Endothelial cell of umbilical vein (primary cell): ENCODE measurements around the gene GPR137. TPM values are rescaled to one million over a fixed set of nuclear protein-coding genes. Genes with fewer than 3 reads are reported as not detected.

Experiments used
- BruUV-seq: library from RNA; stranded (reverse); fragments of 400-500 nt; replicated peaks from 2 replicates; lab custom pipeline; 2021; lab: Mats Ljungman, UMichigan
- CTCF ChIA-PET: fragments of 300-600, 350-600 bp; sonication (Branson Sonifier 250); formaldehyde crosslinking; loops from one replicate; lab custom pipeline; 2021; ENCODE audit warnings: antibody characterized with exemption, inconsistent platforms; lab: Charles Lee
- POLR2A ChIA-PET: fragments of 300-600, 350-600 bp; sonication (Branson Sonifier 250); formaldehyde crosslinking; loops from one replicate; lab custom pipeline; 2021; ENCODE audit warnings: antibody characterized with exemption, inconsistent platforms; lab: Charles Lee
- DNase-seq: peaks from one replicate; pipeline ENCODE4 v3.0.0-alpha.2; 2011; ENCODE audit warnings: low read depth, low spot score
- FAIRE-seq: peaks from 2 replicates; lab custom pipeline; 2011; peaks lifted over from hg19 to GRCh38; lab: Jason Lieb, UNC
- H2AFZ ChIP-seq: 2 replicates; pipeline ENCODE4 v1.6.0; 2012; ENCODE audit warnings: low read depth, low read length, control low read depth, inconsistent platforms
- H3K27ac ChIP-seq: 2 replicates; pipeline ENCODE4 v1.5.1; 2011; ENCODE audit warnings: low read depth, mild to moderate bottlenecking, control low read depth, low read length, moderate library complexity; ENCODE audit not compliant: insufficient read depth
- H3K27me3 ChIP-seq, 2 experiments: 2 replicates each; pipeline versions ENCODE4 v1.6.0 to v1.6.1; 2011; ENCODE audit warnings: low read length in 2 of 2, mixed read lengths in 1 of 2; ENCODE audit not compliant: control insufficient read depth in 2 of 2, insufficient read depth in 2 of 2
- H3K36me3 ChIP-seq, 2 experiments: 2 replicates in 1 of 2; 3 replicates in 1 of 2; pipeline ENCODE4 v1.5.1; 2011; ENCODE audit warnings: low read length in 2 of 2, mild to moderate bottlenecking in 1 of 2, moderate library complexity in 1 of 2; ENCODE audit not compliant: control insufficient read depth in 2 of 2, insufficient read depth in 2 of 2; ENCODE audit errors: extremely low read depth in 1 of 2
- H3K4me1 ChIP-seq: 3 replicates; pipeline ENCODE4 v1.5.1; 2011; ENCODE audit warnings: mild to moderate bottlenecking, low read length; ENCODE audit not compliant: control insufficient read depth, insufficient read depth; ENCODE audit errors: extremely low read depth
- H3K4me2 ChIP-seq: 2 replicates; pipeline ENCODE4 v1.6.1; 2011; ENCODE audit warnings: low read length, control low read depth, mixed read lengths; ENCODE audit not compliant: insufficient read depth
- H3K4me3 ChIP-seq, 3 experiments: fragments of 200-600 bp in 1 of 3; sonication (generic), shearing (Covaris generic) in 1 of 3; replicated peaks in 1 of 3; 2 replicates each; pipeline ENCODE4 v1.5.1; 2011 to 2016; ENCODE audit warnings: control low read depth in 3 of 3, low read length in 3 of 3, mild to moderate bottlenecking in 2 of 3, inconsistent platforms in 1 of 3, low read depth in 1 of 3, moderate library complexity in 1 of 3; ENCODE audit not compliant: insufficient read depth in 1 of 3
- H3K79me2 ChIP-seq: 2 replicates; pipeline ENCODE4 v1.6.0; 2012; ENCODE audit warnings: low read length, inconsistent platforms; ENCODE audit not compliant: control insufficient read depth, insufficient read depth
- H3K9ac ChIP-seq: replicated peaks from 2 replicates; pipeline ENCODE3; 2011; ENCODE audit warnings: low read length, control low read depth; ENCODE audit not compliant: insufficient read depth; ENCODE audit errors: extremely low read depth
- H3K9me1 ChIP-seq: replicated peaks from 3 replicates; pipeline ENCODE4 v1.6.0; 2011; ENCODE audit warnings: mild to moderate bottlenecking, low read length; ENCODE audit not compliant: control insufficient read depth, insufficient read depth; ENCODE audit errors: extremely low read depth
- H3K9me3 ChIP-seq: replicated peaks from 2 replicates; pipeline ENCODE4 v1.5.1; 2012; ENCODE audit warnings: low read length, inconsistent platforms; ENCODE audit not compliant: control insufficient read depth, insufficient read depth
- H4K20me1 ChIP-seq: replicated peaks from 2 replicates; pipeline ENCODE3; 2011; ENCODE audit warnings: mild to moderate bottlenecking, low read length; ENCODE audit not compliant: control insufficient read depth, insufficient read depth; ENCODE audit errors: extremely low read depth
- CTCF ChIP-seq, 2 donors: IDR thresholded peaks; 1 replicate in 1 of 2; 2 replicates in 1 of 2; pipeline ENCODE4 v1.5.1; 2011; ENCODE audit warnings: low read length in 2 of 2, mild to moderate bottlenecking in 2 of 2, moderate library complexity in 2 of 2, control low read depth in 1 of 2, inconsistent platforms in 1 of 2, low read depth in 1 of 2; ENCODE audit not compliant: insufficient read depth in 1 of 2; ENCODE audit errors: extremely low read depth in 1 of 2
- EZH2 ChIP-seq: IDR thresholded peaks from 2 replicates; pipeline ENCODE4 v1.6.1; 2012; ENCODE audit warnings: borderline replicate concordance, low read depth, mild to moderate bottlenecking, moderate library complexity, low read length, inconsistent platforms; ENCODE audit not compliant: severe bottlenecking
- FOS ChIP-seq: IDR thresholded peaks from 2 replicates; pipeline ENCODE4 v1.6.1; 2011; ENCODE audit warnings: mild to moderate bottlenecking, low read length, moderate library complexity, borderline replicate concordance; ENCODE audit not compliant: insufficient read depth
- GATA2 ChIP-seq: IDR thresholded peaks from 2 replicates; pipeline ENCODE4 v1.7.0; 2011; ENCODE audit warnings: low read depth, mild to moderate bottlenecking, moderate library complexity, mixed read lengths, low read length; ENCODE audit not compliant: insufficient read length, insufficient read depth
- JUN ChIP-seq: IDR thresholded peaks from 2 replicates; pipeline ENCODE4 v1.6.1; 2011; ENCODE audit warnings: borderline replicate concordance, low read depth; ENCODE audit not compliant: insufficient read length, insufficient read depth
- MAX ChIP-seq: IDR thresholded peaks from 2 replicates; pipeline ENCODE4 v1.6.1; 2011; ENCODE audit not compliant: insufficient read depth, insufficient read length
- MYC ChIP-seq: IDR thresholded peaks from one replicate; pipeline ENCODE4 v1.6.1; 2011; ENCODE audit warnings: mild to moderate bottlenecking, low read depth, low read length
- POLR2A ChIP-seq: IDR thresholded peaks from 2 replicates; pipeline ENCODE4 v1.6.1; 2012; ENCODE audit warnings: low read depth, mild to moderate bottlenecking, control low read depth, low read length
- POLR2AphosphoS5 ChIP-seq: IDR thresholded peaks from 2 replicates; pipeline ENCODE4 v1.6.1; 2012; ENCODE audit warnings: low read depth, mild to moderate bottlenecking, control low read depth, low read length, moderate library complexity; ENCODE audit not compliant: insufficient read depth
- dilution Hi-C: fragments of 300-500 bp; cut with MboI; formaldehyde crosslinking; loops from one replicate; pipeline ENCODE4 v1.15.0; 2019; ENCODE audit warnings: low sequenced_read_pairs; ENCODE audit not compliant: extremely low pct_ligation_motif_present
- intact Hi-C: fragments of 100-400 bp; cut with micrococcal nuclease; formaldehyde crosslinking; loops from one replicate; pipeline ENCODE4 v1.10.0; 2022
- polyA plus RNA-seq, 4 experiments: library from polyadenylated mRNA; depleted of rRNA in 3 of 4; stranded (reverse) in 3 of 4; unstranded in 1 of 4; fragments of >200 nt; gene quantifications; 2 replicates each; pipeline versions ENCODE4 v1.2.1 to v1.2.3, GENCODE V29; 2011 to 2012; ENCODE audit warnings: missing spikeins in 1 of 4
- total RNA-seq: library from RNA; stranded (reverse); gene quantifications from 2 replicates; pipeline ENCODE4 v1.2.3, GENCODE V29; 2021

Gene GPR137
- total and polyA plus RNA-seq, 2 donors (not counting 3 experiments of a cell fraction or from before 2014, with no cell fraction given) = 40.9 to 42.5 TPM

- intact Hi-C loops = no loop called here
Measured at GRCh38 chr11:64259533-64260067, 26.0 kb upstream of the GPR137 start.

More at GRCh38 chr11:64259533-64260067, 26.0 kb upstream of the GPR137 start:
- no peak overlapping the region for H3K4me2 ChIP-seq
- H3K27me3 ChIP-seq = no peaks in the 10 kb centered on the region
- peaks cover 3% of the 10 kb centered on the region for H3K79me2 ChIP-seq
- dilution Hi-C loops = no loop called here
- CTCF ChIA-PET = no interaction called here
- H3K27ac ChIP-seq = no peak overlapping the region
- H3K4me1 ChIP-seq = peaks cover 15% of the 10 kb centered on the region
- POLR2A ChIA-PET = no interaction called here
- no peaks in the 10 kb centered on the region for H4K20me1 ChIP-seq
- peaks cover 18 to 44% of the 10 kb centered on the region in 2 experiments for H3K36me3 ChIP-seq
- TF ChIP-seq CTCF (IDR thresholded peaks at IDR 0.05; ENCODE audit: extremely low read depth in 1 of 2, insufficient read depth in 1 of 2, low read depth in 1 of 2, low read length in 2 of 2) (no peak), JUN (no peak), POLR2AphosphoS5 (no peak), MYC (no peak), GATA2 (no peak), EZH2 (no peak), MAX (no peak), FOS (no peak), POLR2A (no peak)
- no peak overlapping the region for H3K9ac ChIP-seq
- DNase-seq = no peak
- H3K9me1 ChIP-seq = no peaks in the 10 kb centered on the region
- H3K9me3 ChIP-seq = no peaks in the 10 kb centered on the region
- no TSS peak for BruUV-seq
- H2AFZ ChIP-seq = no peak overlapping the region
- H3K4me3 ChIP-seq = no peak overlapping the region
- FAIRE-seq = no peak
